ENCODE data around the gene RREB1.

The RREB1 gene

DNA sequence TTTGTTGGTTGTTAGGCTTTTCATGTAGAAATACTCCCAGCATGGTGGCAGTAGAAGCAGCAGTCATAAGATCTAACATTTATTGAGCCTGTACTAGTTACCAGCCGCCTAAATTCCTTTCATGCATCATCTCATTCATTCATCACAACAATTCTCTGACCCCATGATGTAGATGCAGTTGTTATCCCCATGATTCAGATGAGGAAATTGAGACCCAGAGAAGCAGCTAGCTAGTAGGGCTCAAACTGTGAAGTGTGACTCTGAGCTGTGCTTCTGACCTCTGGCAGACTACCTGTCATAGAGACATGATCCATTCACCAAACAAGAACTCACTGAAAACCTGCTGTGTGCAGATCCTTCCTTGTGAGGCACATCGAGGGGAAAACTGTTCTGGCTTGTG, 16.9 kb downstream of the RREB1 start:
- no peak for DNase-seq

DNA sequence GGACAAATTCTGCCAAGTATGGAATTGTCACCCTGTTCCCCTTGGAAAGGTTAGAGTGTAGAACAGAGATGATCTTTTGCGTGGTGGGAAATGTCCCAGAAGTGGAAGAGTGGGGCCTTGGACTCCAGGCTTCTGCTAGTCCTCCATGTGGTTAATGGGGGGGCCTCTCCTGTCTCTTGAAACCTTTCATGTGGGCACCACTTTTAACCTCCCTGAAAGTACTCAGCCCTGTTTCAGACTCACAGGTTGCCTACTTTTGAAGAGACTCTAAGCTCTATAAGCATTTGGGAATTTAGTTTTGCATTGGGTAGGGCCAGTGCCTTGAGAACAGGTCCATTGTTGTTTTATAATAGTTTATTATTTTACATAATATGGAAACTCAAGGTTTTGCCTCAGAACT, 17.5 kb downstream of the RREB1 start:
- DNase-seq, result no peak

DNA sequence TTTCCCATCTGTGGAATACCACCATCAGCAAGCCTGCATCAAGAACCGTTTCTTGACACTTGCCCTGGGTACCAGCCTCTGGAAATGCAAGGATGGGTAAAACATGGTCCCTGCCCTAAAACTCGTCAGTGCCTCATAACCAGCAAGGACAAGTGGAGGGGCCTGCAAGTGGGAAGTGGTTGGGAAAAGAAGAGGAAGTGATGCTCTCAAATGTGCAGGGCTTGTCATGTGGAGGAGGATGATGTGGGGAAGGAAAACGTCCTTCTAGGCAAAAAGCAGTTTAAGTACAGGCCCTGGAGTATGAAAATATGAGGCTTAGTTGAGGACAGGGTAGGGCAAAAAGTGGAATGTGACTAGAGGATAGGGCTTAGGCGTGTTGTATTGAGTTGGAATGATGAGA, 19.0 kb downstream of the RREB1 start:
- peak in 1 of 51 donors; percentile 15 for DNase-seq

DNA sequence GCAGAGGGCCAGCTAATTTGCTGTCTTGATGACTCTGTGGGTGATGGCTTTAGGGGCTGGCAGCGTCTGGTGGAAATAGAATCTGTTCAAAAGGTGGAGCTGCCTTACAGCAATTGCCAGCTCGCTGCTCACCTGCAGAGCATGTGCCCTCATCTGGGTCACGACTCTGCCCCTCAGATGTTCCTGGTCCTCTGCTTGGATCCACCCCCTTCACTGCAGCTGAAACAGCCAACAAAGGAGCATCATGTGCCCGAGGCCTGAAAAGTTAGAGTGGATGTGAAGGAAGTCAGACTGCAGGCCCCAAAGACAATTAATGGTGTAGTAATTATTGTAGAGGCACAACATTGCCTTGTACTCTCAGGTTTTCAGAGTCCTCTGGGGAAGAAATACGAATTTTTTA, 19.9 kb downstream of the RREB1 start:
- no peak for DNase-seq

DNA sequence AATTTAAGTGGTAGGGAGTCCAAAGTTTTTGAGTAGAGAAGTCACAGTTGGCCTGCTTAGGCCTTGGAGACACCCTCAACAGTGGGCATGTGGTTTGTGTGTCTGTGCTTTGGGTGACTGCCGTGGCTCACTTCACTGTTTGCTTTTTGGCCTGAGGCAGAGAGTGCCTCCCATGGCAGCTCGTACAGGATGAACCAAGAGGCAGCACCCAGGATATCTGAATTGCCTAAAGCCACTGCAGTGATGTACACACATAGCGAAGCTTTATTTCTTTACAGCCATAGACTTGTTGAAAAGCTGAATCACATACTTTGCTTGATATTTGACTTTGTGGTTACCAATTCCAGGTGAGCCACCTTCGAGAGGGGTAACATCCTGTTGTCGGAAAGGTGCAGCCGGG, 21.6 kb downstream of the RREB1 start:
- no peak for DNase-seq

DNA sequence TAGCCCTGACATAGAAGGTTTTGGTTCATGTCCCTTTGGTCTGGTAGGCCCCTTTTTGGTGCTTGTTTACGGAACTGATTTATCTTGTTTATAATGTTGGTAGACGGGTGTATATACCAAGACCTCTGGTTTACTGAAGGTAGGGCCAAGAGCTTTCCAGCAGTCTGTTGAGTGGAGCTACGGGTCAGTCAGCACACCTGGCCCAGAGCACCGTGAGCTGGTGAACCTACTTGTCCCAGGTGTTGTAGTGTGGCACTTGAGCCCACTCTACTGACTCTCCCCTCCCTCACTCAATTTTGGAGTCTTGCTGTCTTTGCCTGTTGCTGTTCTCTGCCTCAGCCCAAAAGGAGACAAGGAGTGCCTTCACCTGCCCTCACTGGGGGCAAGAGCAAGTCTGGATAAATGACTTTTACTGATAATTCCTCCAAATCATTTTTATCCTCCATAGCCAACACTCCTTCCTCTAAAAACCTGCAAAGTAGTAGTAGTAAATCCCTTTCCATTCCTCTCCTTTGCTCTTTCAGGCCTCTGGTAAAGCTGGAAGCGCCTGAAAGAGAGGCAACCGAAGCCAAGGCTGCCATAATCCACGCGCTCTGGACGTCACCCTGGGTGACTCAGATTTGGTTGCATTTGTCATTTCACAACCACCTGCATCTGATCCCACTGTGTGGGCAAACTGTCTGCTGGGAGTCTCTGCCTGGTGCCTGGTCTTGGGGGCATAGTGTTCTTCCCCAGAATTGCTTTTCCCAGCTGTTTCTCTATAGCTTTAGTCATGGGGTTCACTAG, 22.2 kb downstream of the RREB1 start:
- peak in 4 of 51 donors; percentile 17 to 57 (median 30) for DNase-seq

DNA sequence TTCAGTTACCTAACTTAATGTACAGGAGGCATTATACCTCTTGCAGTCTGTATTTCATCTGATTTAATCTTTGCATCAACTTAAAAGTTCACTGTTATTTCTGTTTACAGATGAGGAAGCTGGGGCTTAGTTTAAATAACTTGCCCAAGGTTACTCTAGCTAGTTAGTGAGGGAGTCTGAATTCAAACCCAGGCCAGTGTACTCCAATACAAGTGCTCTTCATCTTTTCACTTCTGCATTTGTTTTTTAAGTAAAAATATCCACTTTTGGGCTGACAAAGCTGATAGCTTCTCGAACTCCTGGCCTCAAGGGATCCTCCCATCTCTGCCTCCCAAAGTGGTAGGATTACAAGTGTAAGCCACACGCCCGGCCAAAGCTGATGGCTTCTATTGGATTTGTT, 23.6 kb downstream of the RREB1 start:
- no peak for DNase-seq

DNA sequence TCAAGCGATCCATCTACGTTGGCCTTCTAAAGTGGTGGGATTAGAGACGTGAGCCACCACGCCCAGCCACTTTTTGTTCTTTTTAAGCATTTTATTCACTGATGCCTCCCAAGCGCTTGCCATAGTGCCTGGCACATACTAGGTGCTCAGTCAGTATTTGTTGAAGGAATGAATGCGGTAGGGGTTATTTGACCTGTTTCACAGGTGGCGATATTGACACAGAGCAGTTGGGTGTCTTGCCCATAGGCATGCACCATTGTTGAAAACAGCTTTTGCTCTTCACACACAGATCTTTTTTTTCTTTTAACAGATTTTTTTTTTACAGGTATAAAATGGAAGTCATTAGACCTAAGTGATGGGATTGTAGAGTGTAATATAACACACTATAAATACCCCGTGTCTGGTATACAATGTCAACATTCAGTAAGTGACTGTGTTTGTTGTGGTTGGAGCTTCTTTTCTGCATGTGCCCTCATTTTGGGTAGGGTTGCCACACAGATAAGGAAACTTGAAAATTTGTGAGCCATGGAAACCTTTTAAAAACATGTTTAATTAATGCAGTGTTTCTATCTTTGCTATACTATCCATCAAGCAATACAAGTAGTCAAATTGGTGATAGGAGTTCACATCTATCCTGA, 24.8 kb downstream of the RREB1 start:
- no peak for DNase-seq

DNA sequence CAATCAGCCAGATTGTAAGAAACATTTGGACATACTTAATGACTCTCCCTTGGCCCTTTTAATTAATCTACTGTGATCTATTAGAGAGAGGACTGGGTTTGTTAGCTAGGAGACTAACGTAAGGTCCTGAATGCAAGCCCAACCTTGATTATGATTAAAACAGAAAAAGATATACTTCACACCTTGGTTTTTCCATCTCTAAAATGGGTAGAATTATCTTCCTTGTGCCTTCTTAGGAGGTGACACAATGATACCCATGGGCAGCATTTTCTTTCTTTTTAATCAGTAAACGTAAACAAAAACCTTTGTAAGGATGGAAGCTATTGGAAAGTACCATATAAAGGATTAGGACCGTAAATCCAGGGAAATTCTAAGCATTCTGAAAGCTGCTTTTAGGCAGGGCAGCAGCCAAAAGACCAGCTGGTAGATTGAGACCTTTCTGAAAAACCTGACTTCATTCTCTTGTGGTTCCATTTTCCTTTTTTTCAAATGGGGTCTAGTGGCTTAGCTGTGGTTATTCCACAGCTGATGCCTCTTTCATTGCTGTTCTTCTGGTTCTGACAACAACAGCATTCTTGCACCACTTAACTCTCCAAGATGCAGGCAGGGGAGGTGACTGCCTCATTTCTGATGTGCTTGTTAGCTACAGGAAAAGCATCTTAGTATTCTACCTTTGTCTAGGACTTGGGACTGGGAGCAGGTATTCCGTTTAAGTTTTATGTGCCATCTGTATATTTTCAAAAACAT, 27.4 kb downstream of the RREB1 start:
- no peak for DNase-seq

DNA sequence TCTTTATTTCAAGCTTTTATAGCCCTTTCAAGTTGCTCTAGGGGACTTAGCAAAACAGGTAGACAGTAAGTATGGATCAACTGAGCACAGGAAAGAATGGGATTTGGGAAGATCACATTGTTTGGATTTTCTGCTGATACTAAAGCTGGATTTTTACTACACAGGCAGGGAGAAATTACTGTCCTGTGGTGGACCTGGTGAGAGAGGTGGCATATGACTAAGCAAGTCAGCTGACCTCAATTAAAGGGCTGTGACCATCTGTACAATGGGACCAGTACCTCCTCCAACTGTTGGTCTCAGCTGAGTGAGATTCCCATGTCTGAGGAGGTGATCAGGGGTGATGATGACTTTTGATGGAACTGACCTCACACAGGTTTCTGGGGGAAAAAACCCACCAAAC, 28.0 kb downstream of the RREB1 start:
- DNase-seq, result no peak

DNA sequence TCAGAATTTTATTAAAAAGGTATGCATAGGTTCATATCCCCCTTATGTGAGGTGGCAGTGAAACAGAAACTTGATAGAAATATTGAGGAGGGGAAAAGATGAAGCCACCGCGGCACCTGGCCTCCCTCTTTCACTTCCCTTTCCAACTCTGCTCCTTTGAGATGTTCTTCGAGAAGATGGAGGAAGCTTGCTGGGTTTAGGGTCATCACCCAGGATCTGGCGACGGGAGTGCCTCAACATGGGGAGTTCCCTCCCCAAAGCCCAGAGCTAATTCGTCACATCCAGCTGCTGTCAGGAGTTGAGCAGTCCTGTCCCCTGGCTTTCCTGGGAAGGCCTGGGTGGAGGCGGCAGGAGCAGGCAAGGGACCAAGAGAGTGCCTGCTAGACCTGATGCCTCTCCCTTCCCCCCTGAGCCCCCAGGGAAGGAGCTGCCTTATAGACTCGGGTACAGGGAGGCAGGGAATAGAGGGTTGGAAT, 29.1 kb downstream of the RREB1 start:
- no peak for DNase-seq

DNA sequence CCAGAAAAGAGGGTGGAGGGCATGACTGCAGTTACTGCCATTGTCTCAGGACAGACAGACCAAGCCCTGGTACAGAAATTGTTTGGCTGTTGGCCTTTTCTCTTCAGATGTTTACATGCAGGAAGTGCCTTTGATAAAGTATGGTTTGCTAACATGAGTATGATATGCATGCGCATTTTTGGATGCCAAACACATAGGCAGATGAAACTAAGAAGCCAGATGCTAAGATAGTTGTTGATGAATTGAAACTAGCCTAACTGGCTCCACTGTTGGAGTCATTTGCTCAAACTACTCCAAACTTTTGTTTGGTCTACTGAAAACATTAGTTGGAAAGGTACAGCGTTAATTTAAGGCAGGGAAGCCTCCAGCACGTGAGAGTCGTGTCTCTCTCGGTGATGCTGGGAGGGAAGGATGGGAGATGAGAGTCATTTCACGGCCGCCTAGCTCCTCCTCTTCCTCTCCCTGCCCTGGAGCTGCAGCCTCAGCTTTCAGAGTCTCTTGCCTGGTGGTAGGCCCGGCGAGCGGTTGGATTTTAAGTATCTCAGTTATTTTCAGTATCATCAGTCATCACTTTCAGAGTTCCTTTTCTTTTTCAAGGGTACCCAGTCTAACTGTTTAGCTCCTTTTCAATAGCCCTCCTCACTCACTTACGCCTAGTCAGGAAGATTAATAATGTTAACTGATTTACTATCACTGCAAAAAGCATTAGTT, 29.7 kb downstream of the RREB1 start:
- peak in 7 of 51 donors; percentile 11 to 20 (median 16) for DNase-seq

DNA sequence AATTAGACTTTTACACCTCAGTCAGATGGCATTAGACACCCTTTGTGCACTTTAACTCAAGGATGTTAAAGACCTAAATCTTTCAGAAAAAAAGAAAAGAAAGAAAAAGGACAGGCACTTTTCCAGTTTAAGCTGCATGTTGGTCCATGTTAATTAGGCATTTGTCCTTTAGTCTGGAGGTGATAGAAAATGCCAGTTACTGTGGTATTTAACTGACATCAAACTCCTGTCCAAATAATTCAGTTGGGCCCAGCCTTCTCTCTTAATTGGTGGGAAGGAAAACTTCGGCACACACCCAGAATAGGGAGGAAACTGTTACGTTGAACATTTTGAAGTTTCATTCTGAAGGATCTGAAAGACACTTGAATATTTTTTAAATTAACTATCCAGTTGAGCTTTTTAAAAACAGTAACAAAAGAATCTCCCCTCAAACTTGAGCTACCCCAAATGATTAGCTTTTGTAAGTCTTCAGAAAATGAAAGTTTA, 30.3 kb downstream of the RREB1 start:
- no peak for DNase-seq

DNA sequence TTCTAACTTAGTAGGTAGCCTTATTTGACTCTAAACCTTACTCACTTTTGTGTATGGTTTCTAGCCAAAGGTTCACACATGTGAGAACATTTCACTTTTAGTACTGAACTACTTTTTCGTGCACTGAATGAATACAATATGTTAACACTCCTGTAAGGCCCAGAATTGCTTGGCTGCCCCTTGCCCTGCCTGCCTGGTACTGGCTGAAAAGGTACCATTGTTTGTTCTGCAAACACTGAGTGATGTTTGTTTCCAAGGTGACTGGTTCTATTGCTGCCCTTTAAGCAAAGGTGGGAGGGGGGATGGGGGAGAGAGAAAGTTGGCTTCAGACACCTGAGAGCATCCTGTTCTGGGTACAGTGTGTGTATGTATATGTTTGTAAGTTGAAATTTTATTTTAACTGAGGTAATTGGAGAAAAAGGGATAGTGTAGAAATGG, 31.2 kb downstream of the RREB1 start:
- DNase-seq, result no peak

DNA sequence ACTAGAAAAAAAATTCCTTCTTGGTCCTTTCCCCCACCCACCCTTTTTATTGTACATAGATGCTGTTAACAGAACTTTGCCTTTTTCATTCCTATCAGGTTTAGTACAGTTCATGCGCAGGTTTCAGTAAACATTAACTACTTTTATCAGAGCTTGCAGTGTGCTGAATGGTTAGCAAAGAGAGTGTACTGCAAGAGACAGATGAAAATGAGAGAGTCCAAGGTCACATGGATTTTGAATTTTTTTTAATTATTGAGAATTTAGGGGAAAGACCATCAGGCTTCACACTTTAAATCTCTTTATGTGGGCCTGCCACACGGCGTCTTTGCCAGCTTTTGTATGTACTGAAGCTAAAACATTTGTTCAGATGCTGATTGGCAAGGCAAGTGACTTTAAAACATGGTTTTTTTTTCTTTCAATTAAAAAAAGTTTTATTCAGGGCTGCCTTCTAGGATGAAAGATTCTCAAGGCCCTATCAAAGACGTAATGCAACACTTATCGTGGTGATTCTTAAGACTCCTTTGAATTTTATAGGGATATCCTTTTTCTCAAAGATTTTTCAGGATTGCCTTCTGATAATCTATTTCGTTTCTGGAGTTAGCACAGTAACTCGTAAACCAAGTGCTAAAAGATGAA, 32.2 kb downstream of the RREB1 start:
- DNase-seq, result no peak

DNA sequence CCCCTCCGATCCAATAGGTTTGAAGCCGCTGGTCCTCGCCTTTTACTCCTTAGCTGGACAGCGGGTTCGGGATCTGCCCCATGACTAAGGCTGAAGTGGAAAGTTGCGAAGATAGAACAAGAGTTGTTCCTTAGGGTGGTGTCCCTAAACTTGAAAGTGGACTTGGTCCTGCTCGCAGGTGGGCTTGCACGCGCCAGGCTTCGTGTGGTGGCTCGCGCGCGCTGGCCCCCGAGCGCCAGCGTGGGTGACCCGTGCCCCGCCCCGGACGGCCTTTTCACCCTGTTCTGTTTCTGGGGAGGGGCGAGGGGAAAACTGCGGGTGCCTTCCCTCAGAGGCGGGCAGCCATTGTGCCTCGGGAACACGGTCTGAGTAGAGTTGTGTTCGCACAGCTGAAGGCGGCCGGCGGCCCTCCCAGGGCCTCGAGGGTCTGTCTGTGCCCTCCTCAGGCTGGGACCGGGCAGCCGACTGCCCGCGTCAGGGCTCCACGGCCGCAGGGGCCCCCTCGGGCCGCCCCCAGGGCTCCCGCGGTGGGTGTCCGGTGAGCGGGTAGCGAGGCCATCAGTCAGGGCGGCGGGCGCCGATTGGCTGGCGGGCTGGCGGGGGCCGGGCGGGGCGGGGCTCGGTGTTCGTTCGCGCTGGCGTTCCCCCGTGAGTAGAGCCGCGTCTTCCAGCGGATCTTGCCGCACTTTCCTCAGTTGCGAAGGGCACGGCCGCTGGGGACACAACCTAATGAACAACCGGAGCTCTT, 33.0 kb downstream of the RREB1 start:
- DNase-seq, result peak; percentile 33 to 92 (median 81)

DNA sequence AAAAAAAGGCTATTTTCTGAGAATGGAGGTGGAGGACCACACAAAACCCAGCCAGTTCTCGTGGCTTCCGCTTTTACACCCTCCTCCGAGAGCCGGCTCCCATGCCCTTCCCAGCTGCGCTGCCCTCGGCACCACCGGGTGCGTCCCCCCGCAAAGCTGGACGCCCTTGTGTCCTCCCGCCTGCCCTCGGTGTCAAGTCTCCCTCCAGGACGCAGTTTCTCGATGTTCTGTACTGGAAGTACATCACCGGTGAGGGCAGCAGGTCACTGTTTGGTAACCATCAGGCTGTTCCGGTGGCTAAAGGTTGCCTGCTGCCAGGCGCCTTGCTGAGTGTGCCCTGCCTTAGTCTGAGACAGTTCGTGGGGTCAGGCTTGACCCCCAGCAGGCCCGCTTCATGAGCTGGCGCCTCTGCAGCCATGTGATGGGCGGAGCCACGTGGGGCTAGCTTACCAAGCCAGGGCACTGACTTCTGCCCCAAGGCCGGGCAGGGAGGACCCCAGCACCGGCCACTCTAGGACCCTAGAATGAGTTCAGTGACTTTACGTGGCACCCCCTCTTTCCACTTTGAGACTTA, 34.6 kb downstream of the RREB1 start:
- no peak for DNase-seq

DNA sequence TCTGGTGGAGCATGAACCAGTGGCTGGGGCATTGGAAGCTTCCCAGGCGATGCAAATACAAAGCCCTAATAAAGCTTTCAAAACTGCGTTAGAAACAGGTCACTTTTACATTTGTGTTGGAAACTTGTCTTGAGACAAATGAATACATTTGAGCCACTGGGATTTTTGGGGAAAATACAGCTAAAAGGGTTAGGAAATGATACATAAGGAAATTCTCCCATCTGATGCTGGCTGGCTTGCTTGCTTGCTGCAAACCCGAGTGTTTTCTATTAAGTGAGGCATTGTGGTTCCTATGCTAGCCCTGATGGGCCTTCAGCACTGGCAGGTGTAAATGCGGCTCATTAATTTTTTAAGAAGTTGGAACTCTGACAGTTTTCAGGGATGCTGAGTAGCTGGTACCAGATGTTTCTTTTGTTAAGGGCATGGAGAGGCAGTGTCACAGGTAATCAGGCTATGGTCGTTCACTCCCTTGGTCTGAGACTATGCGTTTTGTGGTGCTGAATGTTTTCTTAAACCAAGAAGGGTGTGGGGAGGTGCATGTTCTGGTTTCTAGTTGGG, 35.2 kb downstream of the RREB1 start:
- no peak for DNase-seq

DNA sequence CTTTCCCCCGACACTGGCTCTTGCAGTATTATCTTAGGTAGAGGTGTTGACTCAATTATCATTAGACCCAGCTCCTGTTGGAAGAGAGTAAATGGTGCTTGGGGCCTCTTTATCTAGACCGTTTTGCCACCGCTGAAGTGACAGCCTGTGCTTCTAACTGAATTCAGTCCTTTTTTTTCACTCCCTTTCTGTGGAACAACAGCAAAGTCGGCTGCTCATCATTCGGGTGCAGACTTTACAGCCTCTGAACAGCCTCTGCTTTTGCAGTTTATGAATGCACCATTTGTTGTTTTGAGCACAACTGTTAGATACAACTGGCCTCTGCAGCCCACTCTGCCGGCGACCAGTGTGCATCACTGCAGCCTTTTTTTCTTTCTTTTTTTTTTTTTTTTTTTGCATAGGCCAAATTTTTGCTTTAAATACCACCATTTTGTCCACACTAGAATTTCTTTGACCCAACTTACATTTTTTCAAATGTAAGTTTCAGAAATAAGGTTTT, 35.8 kb downstream of the RREB1 start:
- peak in 28 of 51 donors; percentile 16 to 76 (median 42) for DNase-seq
